H54 (cell line): Measurements from ENCODE around the gene SIGLEC6.

Source experiments
- DNase-seq: peaks from one replicate; pipeline ENCODE4 v3.0.0; 2011; ENCODE audit warnings: low spot score, mixed read lengths; ENCODE audit not compliant: insufficient read length
- FAIRE-seq: peaks from 3 replicates; lab custom pipeline; 2011; peaks lifted over from hg19 to GRCh38; lab: Jason Lieb, UNC
- POLR2A ChIP-seq: IDR thresholded peaks from 2 replicates; pipeline ENCODE4 v1.6.1; 2011; ENCODE audit warnings: low read depth, mild to moderate bottlenecking, low read length

The SIGLEC6 gene

DNA sequence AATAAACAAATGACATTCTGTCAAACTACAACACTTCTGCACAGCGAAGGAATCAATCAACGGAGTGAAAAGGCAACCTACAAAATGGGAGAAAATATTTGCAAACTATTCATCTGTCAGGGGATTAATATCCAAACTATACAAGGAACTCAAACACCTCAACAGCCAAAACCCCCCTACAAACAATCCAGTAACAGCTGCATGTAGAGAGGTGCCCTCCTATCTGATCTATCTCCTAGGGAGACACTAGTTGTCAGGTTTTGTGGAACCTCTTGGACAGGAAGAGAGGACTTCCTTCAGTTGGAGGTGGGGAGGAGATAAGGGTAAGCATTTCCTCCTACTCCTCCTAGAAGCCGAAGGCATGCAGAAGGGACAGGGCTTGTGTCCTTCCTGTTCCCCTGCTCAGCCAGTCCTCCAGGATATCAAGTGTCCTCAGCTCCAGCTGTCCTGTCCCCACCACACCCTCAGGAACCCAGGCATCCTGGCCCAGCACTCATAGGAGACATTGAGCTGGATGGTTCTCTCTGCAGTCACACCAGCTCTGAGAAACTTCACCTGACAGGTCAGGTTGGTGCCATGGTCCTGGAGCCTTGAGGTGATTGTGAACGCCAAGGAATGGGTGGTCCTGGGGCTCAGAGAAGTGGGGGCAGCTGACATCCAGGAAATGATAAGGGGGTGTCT lies 63.5 kb downstream of the SIGLEC6 start:
- FAIRE-seq, result no peak
- TF ChIP-seq POLR2A, result no peak
- no peak for DNase-seq
